Fibroblast of skin of right quadriceps (primary cell): ENCODE results near the gene MYO1C.
"Not testable (repeated sequence)": the region's sequence is repeated elsewhere in the genome, so short reads cannot be mapped to it uniquely, and the experiment has no call there.

Experiments
- DNase-seq: peaks from one replicate; pipeline ENCODE4 v3.0.0-alpha.2; 2013

MYO1C gene

DNA sequence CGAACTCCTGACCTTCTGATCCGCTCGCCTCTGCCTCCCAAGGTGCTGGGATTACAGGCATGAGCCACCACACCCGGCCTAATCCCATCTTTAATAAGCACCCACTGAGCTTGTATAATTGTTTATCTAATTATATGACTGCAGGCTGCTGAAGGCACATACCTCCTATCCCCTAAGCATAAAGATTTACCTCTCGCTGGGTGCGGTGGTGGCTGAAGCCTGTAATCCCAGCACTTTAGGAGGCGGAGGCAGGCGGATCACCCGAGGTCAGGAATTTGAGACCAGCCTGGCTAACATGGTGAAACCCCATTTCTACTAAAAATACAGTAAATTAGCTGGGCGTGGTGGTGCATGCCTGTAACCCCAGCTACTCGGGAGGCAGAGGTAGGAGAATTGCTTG is 72.3 kb downstream of the MYO1C start:
- no peak for DNase-seq

DNA sequence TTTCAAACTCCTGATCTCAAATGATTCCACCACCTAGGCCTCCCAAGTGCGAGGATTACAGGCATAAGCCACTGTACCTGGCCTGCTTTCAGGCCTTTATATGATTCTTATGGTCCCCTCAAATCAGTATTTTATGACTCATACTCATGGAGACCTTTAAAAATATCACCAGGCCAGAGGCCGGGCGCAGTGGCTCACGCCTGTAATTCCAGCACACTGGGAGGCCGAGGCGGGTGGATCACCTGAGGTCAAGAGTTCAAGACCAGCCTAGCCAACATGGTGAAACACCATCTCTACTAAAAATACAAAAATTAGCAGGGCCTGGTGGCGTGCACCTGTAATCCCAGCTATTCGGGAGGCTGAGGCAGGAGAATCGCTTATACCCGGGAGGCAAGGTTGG is 74.0 kb downstream of the MYO1C start:
- DNase-seq, result not testable (repeated sequence)

DNA sequence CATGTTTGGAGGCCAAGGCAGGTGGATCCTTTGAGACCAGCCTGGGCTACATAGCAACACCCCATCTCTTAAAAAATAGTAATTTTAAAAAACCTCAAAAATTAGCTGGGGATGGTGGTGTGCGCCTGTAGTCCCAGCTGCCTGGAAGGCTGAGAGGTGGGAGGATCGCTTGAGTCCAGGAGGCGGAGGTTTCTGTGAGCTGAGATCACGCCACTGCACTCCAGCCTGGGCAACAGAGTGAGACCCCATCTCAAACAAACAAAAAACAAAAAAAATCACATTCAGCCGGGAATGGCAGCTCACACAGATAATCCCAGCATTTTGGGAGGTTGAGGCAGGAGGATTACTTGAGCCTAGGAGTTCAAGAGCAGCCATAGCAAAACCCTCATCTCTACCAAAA is 76.1 kb downstream of the MYO1C start:
- DNase-seq, result no peak

DNA sequence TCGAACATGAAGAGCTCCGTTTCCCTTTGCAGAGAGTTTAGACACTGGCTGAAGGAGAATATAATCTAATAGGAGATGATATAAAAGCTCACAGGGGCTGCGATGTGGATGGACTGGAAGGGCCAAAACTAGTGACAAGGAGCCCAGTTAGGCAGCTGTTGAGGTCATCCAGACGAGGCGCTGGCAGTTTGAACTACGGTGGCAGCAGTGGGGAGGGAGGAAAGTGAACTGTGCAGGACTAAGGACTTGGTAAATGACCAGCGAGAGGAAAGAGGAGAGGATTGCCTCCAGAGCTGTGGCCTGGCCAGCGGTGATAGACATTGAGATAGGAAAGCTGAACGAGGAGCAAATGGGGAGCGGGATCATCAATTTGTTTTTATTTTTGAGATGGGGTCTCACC is 77.9 kb downstream of the MYO1C start:
- DNase-seq, result no peak
